Stimulated activated CD4-positive, alpha-beta T cell treated with anti-CD3 and anti-CD28 coated beads, Interleukin-4, amount 100 ng/mL, for 4 hours (primary cell): ENCODE measurements around the gene TBC1D7.

Experiments used
- DNase-seq, 2 experiments: peaks; one replicate each; pipeline ENCODE4 v3.0.0-alpha.2; 2020

Gene TBC1D7

DNA sequence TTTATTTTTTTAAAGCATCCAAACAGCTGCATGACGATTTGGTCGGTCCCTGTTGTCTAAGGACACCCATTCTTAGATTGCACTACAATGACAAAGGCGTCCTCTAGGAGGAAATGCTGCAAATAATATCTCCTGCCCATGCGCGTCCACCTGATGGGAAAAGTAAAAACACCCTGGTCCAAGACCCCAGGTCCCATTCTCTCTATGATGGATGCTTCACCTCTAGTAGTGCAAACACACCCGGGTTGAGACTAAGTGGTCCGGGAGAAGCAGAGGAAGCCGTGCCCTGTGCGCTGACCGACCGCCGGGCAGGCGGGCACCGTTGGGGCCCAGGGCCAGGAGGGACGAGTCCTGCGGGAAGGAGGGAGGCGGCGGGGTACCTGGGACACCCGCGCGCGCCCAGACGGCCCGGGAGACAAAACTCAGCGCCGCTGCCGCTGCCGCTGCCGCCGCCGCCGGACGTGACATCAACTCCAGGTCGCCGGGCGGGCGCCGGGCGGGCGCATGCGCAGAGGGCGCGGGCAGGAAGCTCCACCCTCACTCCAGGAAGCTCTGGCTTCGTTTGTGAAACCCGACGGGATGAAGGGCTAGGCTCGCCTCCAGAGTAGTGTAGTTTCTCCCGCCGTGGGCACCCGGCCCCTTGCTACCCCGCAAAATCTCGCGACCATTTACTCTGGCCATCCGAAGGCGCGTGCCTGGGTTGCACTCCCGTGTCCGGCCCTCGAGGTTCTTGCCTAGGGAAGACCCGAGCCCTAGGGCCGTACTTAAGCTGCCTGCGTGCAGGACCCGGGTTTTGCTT, at the start of gene TBC1D7:
TBC1D7 (minus strand) TSS at position 462 of the 799 bp plus-strand sequence. CDS start 1,639 bp downstream, outside the sequence.
- DNase-seq, result peak; percentile 90 to 94

DNA sequence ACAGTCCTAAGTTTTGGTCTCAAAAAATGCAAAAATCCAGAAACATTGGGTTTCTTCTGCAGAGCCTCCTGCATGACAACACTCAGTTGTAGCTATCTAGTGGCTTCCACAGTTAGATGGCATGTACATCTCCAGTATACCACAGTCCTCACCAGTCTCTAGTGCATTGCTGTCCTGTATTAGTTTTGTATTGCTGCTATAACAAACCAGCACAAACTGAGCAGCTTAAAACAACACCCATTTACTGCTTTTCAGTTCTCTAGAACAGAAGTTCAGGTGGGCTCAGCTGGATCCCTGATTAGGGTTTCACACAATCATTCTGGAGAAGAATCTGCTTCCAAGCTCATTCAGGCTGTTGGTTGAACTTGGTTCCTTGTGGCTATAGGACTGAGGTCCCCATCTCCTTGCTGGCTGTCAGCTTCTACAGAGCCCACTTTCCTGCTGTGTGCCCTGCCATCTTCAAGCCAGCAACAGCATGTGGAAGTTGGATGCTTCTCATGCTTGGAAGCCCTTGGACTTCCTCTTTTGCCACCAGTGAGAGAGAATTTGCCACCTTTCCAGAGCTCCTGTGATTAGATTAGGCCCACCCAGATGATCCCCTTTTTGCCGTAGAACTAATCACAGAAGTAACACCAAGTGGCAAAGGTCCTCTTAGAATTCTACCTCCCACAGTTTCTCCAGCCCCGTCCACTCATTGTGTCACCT, 48.9 kb upstream of the TBC1D7 start:
- no peak for DNase-seq

DNA sequence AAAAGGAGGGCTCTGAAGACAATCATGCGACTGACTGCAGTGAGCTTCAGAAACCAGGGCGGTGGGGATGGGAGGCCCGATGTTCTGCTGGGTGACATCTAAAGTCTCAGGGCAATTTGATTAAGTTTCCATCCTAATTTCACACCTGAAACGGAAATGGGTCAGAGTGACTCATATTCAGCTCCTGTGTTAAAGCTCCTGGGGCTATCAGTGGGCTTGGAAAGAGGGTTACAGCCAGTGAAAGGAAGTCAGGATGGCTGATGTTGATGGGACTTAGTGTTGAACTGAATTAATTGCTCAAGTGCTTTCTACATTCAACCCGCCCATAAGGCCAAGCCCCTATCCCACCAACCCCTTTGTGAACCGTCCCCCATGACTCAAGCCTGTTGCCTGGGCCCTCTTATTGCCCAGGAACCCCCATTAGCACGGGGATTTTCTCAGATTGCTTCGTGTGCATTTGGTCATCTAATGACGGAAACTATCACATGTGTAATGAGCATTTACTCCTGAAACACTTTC, 47.1 kb upstream of the TBC1D7 start:
- DNase-seq, result peak; percentile 23 to 29

DNA sequence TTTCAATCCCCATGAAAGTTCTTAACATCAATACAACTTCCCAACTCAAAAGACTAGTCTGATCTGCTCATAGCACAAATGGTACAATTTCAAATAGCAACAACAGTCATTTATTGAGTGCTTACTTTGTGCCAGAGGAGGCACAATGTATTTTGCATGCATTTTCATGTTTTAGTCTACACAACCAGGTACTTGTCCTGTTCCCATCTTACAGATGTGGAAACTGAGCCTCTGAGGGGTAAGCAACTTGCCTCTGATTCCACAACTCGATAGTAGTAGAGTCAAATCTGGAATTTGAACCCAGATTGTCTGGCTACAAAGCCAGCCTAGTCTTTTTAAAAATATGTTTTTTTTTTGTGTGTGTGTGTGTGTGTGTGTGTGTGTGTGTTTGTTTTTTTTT, 45.6 kb upstream of the TBC1D7 start:
- DNase-seq, result no peak

DNA sequence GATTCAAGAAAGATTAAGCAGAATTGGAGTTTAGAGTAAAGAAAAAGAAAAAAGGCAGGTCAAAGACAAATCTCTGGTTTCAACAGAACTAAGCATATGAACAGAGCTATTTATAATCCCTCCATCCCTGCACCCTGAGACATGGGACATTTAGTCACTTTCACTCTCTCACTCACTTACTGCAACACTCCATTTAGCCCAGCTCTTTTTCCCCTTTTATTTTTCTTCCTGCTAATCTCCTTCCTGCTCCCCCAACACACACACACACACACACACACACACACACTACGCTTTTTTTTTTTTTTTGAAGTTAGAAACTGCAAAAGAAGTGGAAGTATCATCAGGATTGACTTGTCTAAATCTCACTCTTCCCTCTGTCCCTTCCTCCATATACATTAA, 45.1 kb upstream of the TBC1D7 start:
- no peak for DNase-seq

DNA sequence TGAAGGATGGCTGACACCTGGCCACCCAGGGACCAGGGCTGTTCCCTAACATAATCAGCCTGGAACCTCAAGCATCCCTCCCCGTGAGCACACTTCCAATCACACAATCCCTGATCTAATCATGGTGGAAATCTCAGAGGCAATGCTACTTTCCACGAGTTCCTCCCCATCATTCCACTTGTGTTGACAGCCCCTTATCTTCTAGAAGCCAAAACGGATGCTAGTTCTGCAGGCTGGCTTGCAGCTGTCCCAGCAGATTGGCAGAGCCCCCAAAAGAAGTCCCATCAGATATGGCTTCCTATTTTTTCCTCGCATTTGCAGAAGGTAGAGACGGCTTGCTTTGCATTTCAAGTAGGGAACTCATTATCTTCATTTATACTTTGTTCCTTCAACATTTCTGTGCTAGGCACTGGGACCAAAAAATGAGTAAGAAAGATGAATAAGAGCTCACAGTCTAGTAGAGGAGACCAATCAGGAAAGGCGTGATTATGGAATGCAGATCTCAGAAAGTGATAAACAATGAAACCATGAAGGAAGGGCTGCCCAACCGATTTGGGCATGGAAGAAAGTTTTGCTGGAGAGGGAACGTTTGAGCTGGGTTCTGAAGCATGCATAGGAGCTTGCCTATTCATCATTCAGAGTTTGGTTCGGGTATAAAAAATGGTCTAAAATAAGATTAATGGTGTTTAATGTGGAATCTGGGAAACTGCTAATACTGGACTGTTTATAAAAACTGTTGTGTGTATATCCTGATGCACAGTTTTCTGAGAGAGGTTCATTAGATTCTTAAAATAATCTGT, 44.6 kb upstream of the TBC1D7 start:
- no peak for DNase-seq

DNA sequence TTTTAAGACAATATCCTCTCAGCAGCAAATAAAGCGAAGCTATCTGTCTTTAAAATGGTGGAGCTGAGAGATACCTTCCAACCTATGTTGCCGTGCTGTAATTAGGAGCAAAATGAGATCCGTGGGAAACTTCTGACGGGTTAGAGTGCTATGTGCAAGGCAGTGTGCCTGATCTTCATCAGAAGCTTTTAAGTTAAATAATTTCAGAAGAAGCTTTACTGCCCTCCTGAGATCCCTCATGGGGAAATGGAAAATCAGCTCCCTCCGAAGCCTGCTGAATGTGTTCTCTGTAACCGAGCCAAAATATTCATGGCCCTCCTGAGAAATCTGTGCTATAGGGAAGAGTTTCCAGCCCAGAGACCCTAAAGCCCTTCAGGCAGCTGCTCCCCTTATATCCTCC, 43.7 kb upstream of the TBC1D7 start:
- DNase-seq, result no peak

DNA sequence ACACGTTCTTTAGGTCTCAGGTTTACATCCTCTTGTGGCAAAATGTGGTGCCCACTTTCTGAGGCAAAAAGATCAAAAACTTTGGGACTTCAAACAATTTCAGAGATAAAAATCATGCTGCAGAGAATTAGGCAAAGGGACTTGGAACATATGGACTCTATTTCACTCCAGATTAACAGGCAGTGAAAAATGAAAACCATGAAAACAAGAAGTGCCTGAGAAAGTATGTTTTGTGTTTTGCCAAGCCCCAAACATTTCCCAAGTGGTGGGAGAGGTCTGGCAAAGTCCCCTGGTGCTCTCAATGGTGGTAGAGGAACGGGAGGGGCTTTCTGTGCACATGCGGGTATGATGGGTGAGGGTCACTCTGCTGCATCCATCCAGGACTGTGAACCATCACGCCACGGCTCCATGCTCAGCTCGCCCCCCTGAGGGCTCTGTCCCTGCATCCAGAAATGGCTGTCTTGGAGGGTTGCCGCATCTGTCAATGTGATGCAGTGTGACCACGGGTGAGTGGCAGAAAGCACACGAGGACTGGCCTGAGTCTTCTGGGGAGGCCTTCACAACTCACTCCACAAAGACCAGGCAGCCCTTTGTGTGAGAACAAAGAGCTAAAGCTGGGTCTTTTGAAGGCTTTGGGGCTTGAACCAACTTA, 43.2 kb upstream of the TBC1D7 start:
- no peak for DNase-seq

DNA sequence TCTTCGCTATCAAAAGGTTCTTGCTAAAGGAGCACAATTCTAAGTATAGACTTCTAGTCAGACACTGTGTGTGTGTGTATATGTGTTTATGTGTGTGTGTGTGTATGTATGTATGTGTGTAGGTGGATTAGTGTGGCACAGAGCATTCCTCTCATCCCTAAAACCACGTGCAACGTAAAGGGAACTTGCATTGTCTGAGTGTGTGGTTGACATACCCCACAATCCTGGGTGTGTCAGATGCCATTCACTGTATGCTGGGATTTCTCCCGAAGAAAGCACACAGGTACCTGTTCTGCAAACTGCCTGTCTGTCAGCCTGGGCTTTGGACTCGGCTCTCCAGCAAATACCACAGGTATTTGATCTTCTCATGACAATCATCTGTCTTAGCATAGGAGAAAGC, 42.3 kb upstream of the TBC1D7 start:
- no peak for DNase-seq

DNA sequence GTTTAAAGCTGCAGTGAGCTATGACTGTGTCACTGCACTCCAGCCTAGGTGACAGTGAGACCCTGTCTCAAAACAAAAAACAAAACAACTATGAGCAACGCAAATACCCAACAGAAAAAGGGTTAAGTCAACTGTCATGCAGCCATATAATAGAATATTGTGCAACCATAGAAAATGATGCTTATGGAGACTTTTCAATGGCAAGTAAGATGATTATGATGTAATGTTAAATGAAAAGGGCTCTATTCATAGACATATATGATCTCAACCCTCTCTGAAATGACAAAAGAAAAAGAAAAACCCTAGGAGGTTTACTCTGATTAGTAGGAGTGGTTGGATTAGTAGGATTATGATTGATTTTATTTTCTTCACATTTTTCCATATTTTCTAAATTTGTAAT, 41.3 kb upstream of the TBC1D7 start:
- no peak for DNase-seq

DNA sequence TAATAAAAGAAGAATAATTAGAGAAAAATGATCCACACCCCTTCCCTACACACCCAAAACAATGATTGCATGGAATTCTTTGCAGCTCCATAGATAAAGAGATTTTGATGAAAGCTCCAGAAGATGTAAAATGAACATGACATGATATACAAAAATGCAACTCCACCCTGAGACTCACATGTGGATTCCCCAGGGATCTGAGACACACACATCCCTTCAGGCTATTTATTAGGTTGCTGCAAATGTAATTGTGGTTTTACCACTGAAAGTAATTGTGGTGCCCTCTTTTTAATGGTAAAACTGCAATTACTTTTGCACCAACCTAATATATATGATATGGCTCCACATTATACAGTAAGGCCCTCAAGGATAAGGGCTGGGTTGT, 40.4 kb upstream of the TBC1D7 start:
- no peak for DNase-seq

DNA sequence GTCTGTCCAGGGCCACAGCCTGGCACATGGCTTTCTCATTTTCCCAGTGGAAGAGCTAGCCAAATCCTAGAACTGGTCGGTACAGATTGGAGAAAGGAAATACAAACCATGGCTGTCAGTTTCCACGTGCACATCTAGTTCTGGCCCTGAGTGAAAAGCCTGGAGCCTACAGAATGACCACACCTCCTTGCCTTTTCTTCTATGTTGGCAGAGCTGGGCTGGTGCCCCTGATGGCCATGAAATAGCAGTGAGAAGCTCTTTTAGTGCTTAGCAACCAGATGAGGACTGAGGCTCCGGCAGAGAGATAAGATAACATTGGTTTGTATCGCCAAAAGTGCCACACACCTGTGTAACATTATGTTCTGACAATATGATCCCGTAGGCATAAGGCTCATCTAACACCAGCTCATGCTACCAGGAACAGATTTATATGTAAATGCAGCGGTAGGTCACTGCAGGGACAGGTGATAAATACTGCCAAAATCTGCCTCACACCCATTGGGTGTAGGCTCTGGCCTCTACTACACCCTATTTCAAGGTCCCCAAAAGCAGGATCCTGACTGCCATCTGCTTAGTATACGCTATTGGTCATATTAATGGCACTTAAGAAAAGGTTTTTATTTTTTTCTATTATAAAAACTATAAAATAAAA, 39.9 kb upstream of the TBC1D7 start:
- no peak for DNase-seq

DNA sequence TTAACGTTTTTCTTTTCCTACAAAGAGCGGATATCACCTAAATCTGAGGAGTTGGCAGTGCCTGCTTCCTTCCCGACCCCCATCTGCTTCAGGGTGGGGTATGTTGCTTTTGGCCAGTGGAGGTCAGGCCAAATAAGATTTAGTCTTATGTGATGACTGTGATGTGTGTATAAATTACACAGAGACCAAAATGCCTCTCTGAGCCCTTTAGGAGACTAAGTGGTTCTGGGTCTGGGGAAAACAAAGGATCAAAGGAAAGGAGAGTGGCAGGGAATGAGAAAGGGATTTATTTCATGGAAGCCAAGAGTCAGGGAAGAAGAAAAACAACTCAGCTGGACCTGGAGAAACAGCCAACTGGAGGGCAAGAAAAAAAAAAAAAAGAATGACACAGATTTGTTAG, 39.1 kb upstream of the TBC1D7 start:
- no peak for DNase-seq

DNA sequence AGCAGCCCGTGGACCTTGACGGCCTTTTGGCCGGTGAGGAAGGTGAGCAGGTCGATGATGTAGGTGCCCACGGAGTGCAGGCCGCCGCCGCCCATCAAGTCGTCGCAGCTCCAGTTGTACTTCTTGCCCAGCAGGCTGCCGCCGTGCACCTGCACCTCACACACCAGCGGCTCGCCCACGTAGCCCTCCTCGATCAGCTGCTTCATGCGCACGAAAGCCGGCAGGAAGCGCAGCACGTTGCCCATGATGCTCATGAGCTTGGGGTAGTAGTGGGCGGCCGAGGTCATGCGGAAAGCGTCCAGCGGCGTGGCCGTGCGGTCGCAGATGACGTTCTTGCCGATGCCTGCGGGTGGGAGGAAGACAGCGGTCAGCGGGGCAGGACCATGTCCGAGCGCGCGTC, 37.0 kb upstream of the TBC1D7 start:
- no peak for DNase-seq

DNA sequence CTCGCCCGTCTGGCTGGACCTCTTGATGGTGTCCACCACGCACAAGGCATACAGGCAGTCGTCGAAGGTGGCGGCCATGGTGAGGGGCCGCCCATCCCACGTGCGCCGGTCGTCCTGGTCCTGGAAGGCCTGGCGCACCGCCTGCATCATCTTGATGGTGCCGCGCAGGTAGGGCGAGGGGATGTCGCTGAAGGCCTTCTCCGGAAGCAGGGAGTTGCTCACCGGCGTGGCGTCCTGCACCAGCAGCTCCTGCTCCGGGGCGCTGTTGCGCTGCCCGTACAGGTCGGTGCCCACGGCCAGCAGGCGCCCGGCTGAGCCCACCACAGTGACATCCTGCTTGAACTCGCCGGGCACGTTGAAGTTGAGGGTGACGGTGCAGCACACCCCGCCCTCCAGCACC, 36.5 kb upstream of the TBC1D7 start:
- no peak for DNase-seq

DNA sequence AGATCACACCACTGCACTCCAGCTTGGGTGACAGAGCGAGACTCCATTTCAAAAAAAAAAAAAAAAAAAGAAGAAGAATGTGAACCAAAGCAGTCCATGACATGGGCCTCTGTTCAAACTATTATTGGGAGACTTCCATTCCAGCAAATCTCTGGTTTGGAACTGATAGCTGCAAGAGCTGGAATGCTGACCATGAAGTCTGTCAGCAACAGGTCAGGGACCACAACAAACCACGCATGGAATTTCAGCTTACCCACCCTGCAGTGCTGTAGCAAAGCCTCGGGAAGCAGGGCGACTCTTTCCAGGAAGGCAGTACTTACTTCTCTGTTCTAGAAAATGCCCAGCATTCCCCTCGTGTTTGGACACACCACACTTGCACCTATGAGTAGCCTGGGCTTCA, 34.1 kb upstream of the TBC1D7 start:
- no peak for DNase-seq

DNA sequence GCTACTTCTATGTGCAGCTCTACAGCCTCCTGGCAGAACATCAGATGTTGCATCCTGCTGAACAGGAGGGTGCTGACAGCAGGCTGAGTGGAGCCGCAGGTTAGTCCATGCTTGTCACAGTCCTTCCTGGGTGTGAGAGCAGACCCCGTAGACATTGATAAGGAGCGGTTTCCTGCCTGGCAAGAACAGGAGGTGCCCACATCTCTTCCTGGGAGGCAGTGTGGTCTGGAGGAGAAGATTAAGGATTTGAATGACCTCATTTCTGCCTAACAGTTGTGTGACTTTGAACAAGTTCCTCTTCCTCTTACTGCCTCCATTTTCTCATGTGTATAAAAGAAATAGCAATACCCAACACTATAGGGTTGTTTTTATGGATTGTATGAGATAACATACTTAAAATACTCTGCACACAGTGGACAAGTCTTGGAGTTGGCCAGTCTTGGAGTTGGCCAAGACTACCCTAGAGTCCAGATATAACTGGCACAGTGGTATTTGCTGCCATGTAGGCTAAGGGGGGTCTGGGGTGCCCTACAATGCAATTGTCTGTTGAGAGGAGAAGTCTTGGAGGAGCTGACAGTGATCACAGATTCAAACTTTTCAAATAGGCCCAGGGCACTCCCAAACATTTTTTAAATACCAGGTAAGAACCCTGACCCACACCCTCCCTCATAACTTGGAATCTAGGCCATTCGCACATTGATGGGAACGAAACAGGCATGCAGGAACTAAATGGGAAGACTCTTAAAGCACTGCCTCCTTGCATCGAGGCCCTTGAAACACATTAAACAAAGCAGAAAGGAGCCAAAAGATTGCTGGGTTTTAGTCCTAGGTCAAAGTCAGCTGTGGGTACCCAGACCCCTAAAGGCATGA, 32.6 kb upstream of the TBC1D7 start:
- no peak for DNase-seq

DNA sequence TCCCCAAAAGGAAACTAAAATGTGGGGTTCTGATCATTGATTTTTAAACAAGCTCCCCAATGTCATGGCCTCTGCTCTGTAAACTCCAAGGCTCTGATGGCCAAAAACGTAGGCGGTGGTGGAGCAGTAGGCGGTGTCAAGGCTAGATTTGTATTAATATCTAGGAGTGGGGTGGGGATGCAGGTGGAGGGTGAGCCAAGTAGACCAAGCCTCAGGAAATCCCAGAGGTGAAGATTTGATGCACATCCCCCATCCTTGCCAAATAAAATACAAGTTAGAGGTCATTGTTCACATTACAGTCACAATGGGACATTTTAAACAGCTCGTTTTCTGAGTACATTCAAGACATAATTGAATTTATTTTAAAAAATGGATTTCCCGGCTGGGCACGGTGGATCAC, 30.9 kb upstream of the TBC1D7 start:
- DNase-seq, result no peak

DNA sequence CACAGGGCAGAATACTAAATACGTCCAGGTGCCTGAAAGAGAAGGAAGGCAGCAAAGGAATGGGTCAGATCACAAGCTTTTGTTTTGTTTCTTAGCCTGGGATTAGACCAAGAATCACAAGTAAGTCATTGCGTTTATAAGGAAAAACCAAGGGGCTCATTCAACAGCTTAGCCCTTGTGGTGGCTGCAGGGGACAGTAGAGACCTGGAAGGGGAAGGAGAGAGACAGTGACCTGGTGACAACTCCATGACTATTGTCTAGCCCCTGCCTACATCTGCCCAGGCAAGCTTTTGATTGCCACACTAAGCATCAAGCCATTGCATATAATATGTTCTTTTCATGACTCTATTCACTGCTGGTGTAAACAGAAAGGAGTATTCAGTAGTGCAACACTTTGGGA, 30.2 kb upstream of the TBC1D7 start:
- no peak for DNase-seq

DNA sequence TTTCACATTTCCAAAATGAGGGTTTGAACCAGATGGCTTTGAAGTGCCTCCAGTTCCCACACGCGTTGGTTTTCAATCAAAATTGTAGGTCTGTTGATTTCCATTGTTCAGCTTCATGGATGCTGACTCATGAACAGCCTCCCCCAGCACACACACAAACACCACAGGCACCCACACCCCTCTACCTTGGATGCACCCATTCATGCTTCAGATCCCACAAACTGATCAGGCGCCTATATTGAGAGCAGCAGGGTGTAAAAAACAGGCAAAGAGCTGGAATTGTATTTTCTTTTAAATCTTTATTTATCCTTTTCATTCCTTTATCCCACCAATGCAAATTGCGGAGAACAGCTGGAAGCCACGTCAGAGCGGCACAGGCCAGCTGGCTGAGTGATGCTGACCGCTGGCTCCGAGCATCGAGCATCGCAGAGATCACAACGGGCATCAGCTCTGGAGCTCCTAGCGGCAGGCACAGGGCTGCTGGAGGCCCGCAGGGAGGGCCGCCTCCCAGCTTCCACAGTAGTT, 29.3 kb upstream of the TBC1D7 start:
- peak in 1 of 2 experiments; percentile 34 for DNase-seq
